Stimulated activated naive CD8-positive, alpha-beta T cell treated with anti-CD3 and anti-CD28 coated beads, Interleukin-15, Interleukin-2, amounts not matched to agents 100 ng/mL and 50 ng/mL, for 24 hours (primary cell): ENCODE data around the gene EPC2.

Experiments used
- H3K27ac Mint-ChIP-seq: one replicate; pipeline ENCODE4 v1.8.0; 2021; ENCODE audit warnings: mild to moderate bottlenecking, mixed read lengths
- H3K27me3 Mint-ChIP-seq: one replicate; pipeline ENCODE4 v1.8.0; 2021; ENCODE audit warnings: mixed read lengths
- H3K36me3 Mint-ChIP-seq: one replicate; pipeline ENCODE4 v1.8.0; 2021; ENCODE audit warnings: low read depth, mixed read lengths
- H3K4me1 Mint-ChIP-seq: one replicate; pipeline ENCODE4 v1.8.0; 2021; ENCODE audit warnings: low read depth, mixed read lengths
- H3K4me3 Mint-ChIP-seq: one replicate; pipeline ENCODE4 v1.8.0; 2021; ENCODE audit warnings: mild to moderate bottlenecking, mixed read lengths
- H3K9me3 Mint-ChIP-seq: one replicate; pipeline ENCODE4 v1.8.0; 2021; ENCODE audit warnings: mixed read lengths

EPC2 gene

GRCh38 chr2:148814143-148814859 lies 169.8 kb downstream of the EPC2 start:
- H3K27ac Mint-ChIP-seq = no peak overlapping the region
- no peak overlapping the region for H3K4me3 Mint-ChIP-seq
- H3K27me3 Mint-ChIP-seq = peaks cover 28% of the 10 kb centered on the region
- H3K9me3 Mint-ChIP-seq = no peaks in the 10 kb centered on the region
- H3K4me1 Mint-ChIP-seq = peaks cover 31% of the 10 kb centered on the region
- H3K36me3 Mint-ChIP-seq = no peaks in the 10 kb centered on the region

GRCh38 chr2:148814860-148815419 lies 170.4 kb downstream of the EPC2 start:
- Mint-ChIP-seq H3K27me3 (peaks cover 31% of the 10 kb centered on the region), H3K9me3 (no peaks in the 10 kb centered on the region), H3K27ac (peak overlapping the region; percentile 60), H3K4me1 (peaks cover 31% of the 10 kb centered on the region), H3K36me3 (no peaks in the 10 kb centered on the region), H3K4me3 (no peak overlapping the region)

- no peaks in the 10 kb centered on the region for H3K9me3 Mint-ChIP-seq
- H3K36me3 Mint-ChIP-seq = no peaks in the 10 kb centered on the region
- no peak overlapping the region for H3K27ac Mint-ChIP-seq
- peaks cover 31% of the 10 kb centered on the region for H3K4me1 Mint-ChIP-seq
- H3K27me3 Mint-ChIP-seq = peaks cover 34% of the 10 kb centered on the region
- no peak overlapping the region for H3K4me3 Mint-ChIP-seq
These were observed 171.6 kb downstream of the EPC2 start for GRCh38 chr2:148816176-148816575.

- Mint-ChIP-seq H3K9me3 (no peaks in the 10 kb centered on the region), H3K36me3 (no peaks in the 10 kb centered on the region), H3K4me1 (peaks cover 31% of the 10 kb centered on the region), H3K4me3 (peak overlapping the region; percentile 49), H3K27me3 (peaks cover 34% of the 10 kb centered on the region), H3K27ac (no peak overlapping the region)
These were observed 172.7 kb downstream of the EPC2 start for GRCh38 chr2:148817210-148817708.

- peaks cover 20% of the 10 kb centered on the region for H3K4me1 Mint-ChIP-seq
- no peak overlapping the region for H3K4me3 Mint-ChIP-seq
- H3K27me3 Mint-ChIP-seq = peaks cover 34% of the 10 kb centered on the region
- H3K36me3 Mint-ChIP-seq = no peaks in the 10 kb centered on the region
- H3K27ac Mint-ChIP-seq = no peak overlapping the region
- H3K9me3 Mint-ChIP-seq = no peaks in the 10 kb centered on the region
These were observed 174.6 kb downstream of the EPC2 start for GRCh38 chr2:148819019-148819585.

GRCh38 chr2:148824190-148824589 lies 179.6 kb downstream of the EPC2 start:
- H3K9me3 Mint-ChIP-seq = no peaks in the 10 kb centered on the region
- H3K27me3 Mint-ChIP-seq = peaks cover 8% of the 10 kb centered on the region

GRCh38 chr2:148826791-148827190 lies 182.2 kb downstream of the EPC2 start:
- Mint-ChIP-seq H3K4me3 (no peak overlapping the region), H3K4me1 (no peaks in the 10 kb centered on the region), H3K27me3 (no peaks in the 10 kb centered on the region), H3K36me3 (no peaks in the 10 kb centered on the region), H3K27ac (no peak overlapping the region), H3K9me3 (no peaks in the 10 kb centered on the region)

More at GRCh38 chr2:148824190-148824589, 179.6 kb downstream of the EPC2 start:
- Mint-ChIP-seq H3K4me1 (no peaks in the 10 kb centered on the region), H3K4me3 (no peak overlapping the region), H3K36me3 (no peaks in the 10 kb centered on the region), H3K27ac (no peak overlapping the region)

GRCh38 chr2:148828941-148829340 lies 184.4 kb downstream of the EPC2 start:
- H3K4me3 Mint-ChIP-seq = no peak overlapping the region
- H3K27ac Mint-ChIP-seq = no peak overlapping the region
- H3K27me3 Mint-ChIP-seq = peaks cover 7% of the 10 kb centered on the region
- no peaks in the 10 kb centered on the region for H3K4me1 Mint-ChIP-seq
- H3K9me3 Mint-ChIP-seq = no peaks in the 10 kb centered on the region
- no peaks in the 10 kb centered on the region for H3K36me3 Mint-ChIP-seq

GRCh38 chr2:148829618-148830017 lies 185.1 kb downstream of the EPC2 start:
- Mint-ChIP-seq H3K4me1 (no peaks in the 10 kb centered on the region), H3K27ac (no peak overlapping the region), H3K27me3 (peaks cover 7% of the 10 kb centered on the region), H3K4me3 (no peak overlapping the region), H3K9me3 (no peaks in the 10 kb centered on the region), H3K36me3 (no peaks in the 10 kb centered on the region)

- Mint-ChIP-seq H3K4me1 (no peaks in the 10 kb centered on the region), H3K4me3 (no peak overlapping the region), H3K36me3 (no peaks in the 10 kb centered on the region), H3K9me3 (no peaks in the 10 kb centered on the region), H3K27ac (no peak overlapping the region), H3K27me3 (peaks cover 13% of the 10 kb centered on the region)
These were observed 188.1 kb downstream of the EPC2 start for GRCh38 chr2:148832637-148833036.
